Esophagus muscularis mucosa (tissue), 3 donors: ENCODE results near the gene PTPRT.

Source experiments
- CTCF ChIP-seq, 3 experiments: fragments of 200-600 bp in 2 of 3; fragments of 450-650 bp in 1 of 3; sonication (generic) in 2 of 3; IDR thresholded peaks; one replicate each; pipeline ENCODE4 v1.5.1; 2017 to 2019; ENCODE audit warnings: antibody characterized with exemption in 3 of 3, mild to moderate bottlenecking in 2 of 3, moderate library complexity in 1 of 3
- POLR2A ChIP-seq: fragments of 450-650 bp; IDR thresholded peaks from one replicate; pipeline ENCODE4 v1.6.1; 2017; ENCODE audit warnings: antibody characterized with exemption, moderate library complexity, mild to moderate bottlenecking, low read depth

GRCh38 chr20:42938441-42939205, 251.1 kb downstream of the PTPRT start:
- TF ChIP-seq CTCF (IDR thresholded peaks at IDR 0.05) (no peak), POLR2A (no peak)
